ENCODE results near the gene PTX3.

DNA sequence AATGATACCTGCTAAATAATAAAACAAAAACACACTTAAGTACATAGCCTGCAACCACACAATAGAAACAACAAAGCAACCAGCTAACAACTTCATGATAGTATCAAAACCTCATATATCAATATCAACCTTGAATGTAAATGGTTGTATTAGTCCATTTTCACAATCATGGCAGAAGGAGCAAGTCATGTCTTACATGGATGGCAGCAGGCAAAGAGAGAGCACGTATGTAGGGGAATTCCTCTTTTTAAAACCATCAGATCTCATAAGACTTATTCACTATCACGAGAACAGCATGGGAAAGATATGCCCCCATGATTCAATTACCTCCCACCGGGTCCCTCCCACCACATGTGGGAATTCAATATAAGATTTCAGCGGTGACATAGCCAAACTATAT is 44.5 kb upstream of the PTX3 start:
- TF ChIP-seq, protein P1, sequence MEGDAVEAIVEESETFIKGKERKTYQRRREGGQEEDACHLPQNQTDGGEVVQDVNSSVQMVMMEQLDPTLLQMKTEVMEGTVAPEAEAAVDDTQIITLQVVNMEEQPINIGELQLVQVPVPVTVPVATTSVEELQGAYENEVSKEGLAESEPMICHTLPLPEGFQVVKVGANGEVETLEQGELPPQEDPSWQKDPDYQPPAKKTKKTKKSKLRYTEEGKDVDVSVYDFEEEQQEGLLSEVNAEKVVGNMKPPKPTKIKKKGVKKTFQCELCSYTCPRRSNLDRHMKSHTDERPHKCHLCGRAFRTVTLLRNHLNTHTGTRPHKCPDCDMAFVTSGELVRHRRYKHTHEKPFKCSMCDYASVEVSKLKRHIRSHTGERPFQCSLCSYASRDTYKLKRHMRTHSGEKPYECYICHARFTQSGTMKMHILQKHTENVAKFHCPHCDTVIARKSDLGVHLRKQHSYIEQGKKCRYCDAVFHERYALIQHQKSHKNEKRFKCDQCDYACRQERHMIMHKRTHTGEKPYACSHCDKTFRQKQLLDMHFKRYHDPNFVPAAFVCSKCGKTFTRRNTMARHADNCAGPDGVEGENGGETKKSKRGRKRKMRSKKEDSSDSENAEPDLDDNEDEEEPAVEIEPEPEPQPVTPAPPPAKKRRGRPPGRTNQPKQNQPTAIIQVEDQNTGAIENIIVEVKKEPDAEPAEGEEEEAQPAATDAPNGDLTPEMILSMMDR (conservative IDR thresholded peaks at IDR 0.05; ENCODE audit: low read length): no peak
- no peak for TF ChIP-seq EZH2phosphoT487 (IDR thresholded peaks at IDR 0.05; ENCODE audit: borderline replicate concordance, low read depth, low read length)
